Stimulated activated CD8-positive, alpha-beta memory T cell treated with anti-CD3 and anti-CD28 coated beads, Interleukin-15, amount 100 ng/mL, for 4 hours (primary cell): Measurements from ENCODE around the gene FIGN.

ENCODE experiments used
- DNase-seq, 2 donors: peaks; one replicate each; pipeline ENCODE4 v3.0.0-alpha.2; 2020; ENCODE audit warnings: low read depth in 2 of 2

Gene FIGN

GRCh38 chr2:163736433-163737189, 803 bp upstream of the FIGN start:
- no peak for DNase-seq

GRCh38 chr2:163734881-163735684, 725 bp downstream of the FIGN start:
- DNase-seq: no peak

- DNase-seq: no peak
Observed at GRCh38 chr2:163734401-163734800, 1.4 kb downstream of the FIGN start.

GRCh38 chr2:163733956-163734355, 1.9 kb downstream of the FIGN start:
- no peak for DNase-seq

GRCh38 chr2:163733301-163733938, 2.4 kb downstream of the FIGN start:
- no peak for DNase-seq

- no peak for DNase-seq
Observed at GRCh38 chr2:163732727-163733126, 3.1 kb downstream of the FIGN start.

- DNase-seq: no peak
Observed at GRCh38 chr2:163731735-163732134, 4.1 kb downstream of the FIGN start.

- DNase-seq: no peak
Observed at GRCh38 chr2:163730556-163730955, 5.3 kb downstream of the FIGN start.

GRCh38 chr2:163729636-163730273, 6.1 kb downstream of the FIGN start:
- no peak for DNase-seq

GRCh38 chr2:163723881-163724280, 11.9 kb downstream of the FIGN start:
- no peak for DNase-seq

GRCh38 chr2:163723348-163723747, 12.5 kb downstream of the FIGN start:
- no peak for DNase-seq

GRCh38 chr2:163719331-163719730, 16.5 kb downstream of the FIGN start:
- no peak for DNase-seq

- no peak for DNase-seq
Observed at GRCh38 chr2:163717993-163718680, 17.7 kb downstream of the FIGN start.

- no peak for DNase-seq
Observed at GRCh38 chr2:163717515-163717914, 18.3 kb downstream of the FIGN start.

- no peak for DNase-seq
Observed at GRCh38 chr2:163716101-163716500, 19.7 kb downstream of the FIGN start.

- no peak for DNase-seq
Observed at GRCh38 chr2:163715668-163716067, 20.1 kb downstream of the FIGN start.

GRCh38 chr2:163715199-163715598, 20.6 kb downstream of the FIGN start:
- DNase-seq: no peak

GRCh38 chr2:163713534-163714311, 22.1 kb downstream of the FIGN start:
- DNase-seq: no peak

GRCh38 chr2:163711699-163712098, 24.1 kb downstream of the FIGN start:
- DNase-seq: no peak

GRCh38 chr2:163711258-163711657, 24.6 kb downstream of the FIGN start:
- no peak for DNase-seq

GRCh38 chr2:163709270-163709669, 26.5 kb downstream of the FIGN start:
- no peak for DNase-seq
